GM23248 (cell line): Measurements from ENCODE around the gene STX16. TPM values are rescaled to one million over a fixed set of nuclear protein-coding genes. Genes with fewer than 3 reads are reported as not detected.

Source experiments
- DNase-seq: peaks from one replicate; pipeline ENCODE4 v3.0.0-alpha.2; 2015
- H2AFZ ChIP-seq: fragments of 200-600 bp; sonication (generic); 2 replicates; pipeline ENCODE4 v1.6.1; 2016; ENCODE audit warnings: antibody characterized with exemption
- H3F3A ChIP-seq: fragments of 200-600 bp; sonication (generic); 2 replicates; pipeline ENCODE4 v1.6.1; 2016; ENCODE audit warnings: mild to moderate bottlenecking, antibody characterized with exemption, mixed run types; ENCODE audit not compliant: insufficient read depth
- H3K27ac ChIP-seq: fragments of 200-600 bp; sonication (generic); 2 replicates; pipeline ENCODE4 v1.5.1; 2016; ENCODE audit warnings: mild to moderate bottlenecking
- H3K27me3 ChIP-seq: fragments of 200-600 bp; sonication (generic); replicated peaks from 2 replicates; pipeline ENCODE4 v1.6.1; 2016; ENCODE audit warnings: mild to moderate bottlenecking; ENCODE audit not compliant: insufficient read depth
- H3K36me3 ChIP-seq: fragments of 200-600 bp; sonication (generic); 2 replicates; pipeline ENCODE4 v1.6.1; 2016; ENCODE audit warnings: low read depth, mild to moderate bottlenecking
- H3K4me1 ChIP-seq: fragments of 200-600 bp; sonication (generic); 2 replicates; pipeline ENCODE4 v1.6.1; 2016; ENCODE audit warnings: mild to moderate bottlenecking; ENCODE audit not compliant: insufficient read depth
- H3K4me2 ChIP-seq: fragments of 200-600 bp; sonication (generic); one replicate; pipeline ENCODE4 v1.6.1; 2016; ENCODE audit warnings: mild to moderate bottlenecking; ENCODE audit not compliant: unreplicated experiment
- H3K4me3 ChIP-seq: fragments of 200-600 bp; sonication (generic); 2 replicates; pipeline ENCODE4 v1.5.1; 2016; ENCODE audit warnings: mild to moderate bottlenecking
- H3K79me2 ChIP-seq: fragments of 200-600 bp; sonication (generic); 2 replicates; pipeline ENCODE4 v1.6.1; 2016; ENCODE audit warnings: mild to moderate bottlenecking; ENCODE audit not compliant: insufficient read depth
- H3K9ac ChIP-seq: fragments of 200-600 bp; sonication (generic); 2 replicates; pipeline ENCODE4 v1.6.1; 2016; ENCODE audit warnings: mild to moderate bottlenecking
- H3K9me2 ChIP-seq: fragments of 200-600 bp; sonication (generic); 2 replicates; pipeline ENCODE4 v1.6.1; 2016; ENCODE audit warnings: mixed run types, mild to moderate bottlenecking, moderate library complexity; ENCODE audit not compliant: insufficient read depth
- H3K9me3 ChIP-seq: fragments of 200-600 bp; sonication (generic); one replicate; pipeline ENCODE4 v1.6.1; 2017; ENCODE audit warnings: low read depth
- H4K20me1 ChIP-seq: fragments of 200-600 bp; sonication (generic); 2 replicates; pipeline ENCODE4 v1.6.0; 2016; ENCODE audit not compliant: insufficient read depth
- EZH2 ChIP-seq: fragments of 200-600 bp; sonication (generic); IDR thresholded peaks from 2 replicates; pipeline ENCODE4 v1.6.1; 2018; ENCODE audit warnings: antibody characterized with exemption, mild to moderate bottlenecking; ENCODE audit not compliant: insufficient read depth, poor library complexity, severe bottlenecking
- EZH2phosphoT487 ChIP-seq: fragments of 200-600 bp; sonication (generic); IDR thresholded peaks from 2 replicates; pipeline ENCODE4 v1.6.1; 2018; ENCODE audit warnings: antibody characterized with exemption, moderate library complexity, mild to moderate bottlenecking, low read depth; ENCODE audit not compliant: insufficient read depth
- WGBS, 2 experiments: methylation state at CpG; one replicate each; pipeline ENCODE4 v1.1.6; 2015 to 2017; ENCODE audit warnings: low lambda C conversion rate in 2 of 2, low coverage in 1 of 2; ENCODE audit errors: missing lambda C conversion rate in 2 of 2; 5-methylcytosine and 5-hydroxymethylcytosine counted together
- in situ Hi-C: fragments of 300-500 bp; cut with MboI; formaldehyde crosslinking; loops from 2 replicates; pipeline ENCODE4 v1.15.0; 2020
- polyA plus RNA-seq: library from polyadenylated mRNA; unstranded; fragments of >200 nt; fragmentation: Nextera tagmentation; extraction: Ambion mirVana; gene quantifications from 2 replicates; pipeline ENCODE4 v1.2.1, GENCODE V29; 2016
- total RNA-seq: library from RNA; depleted of rRNA; stranded (reverse); fragments of >200 nt; shearing (Covaris generic); gene quantifications from 2 replicates; pipeline ENCODE4 v1.2.3, GENCODE V29; 2014

Gene STX16
- total and polyA plus RNA-seq, 2 experiments from 2014 or later = 17.6 to 36.9 TPM

- peak overlapping the region; percentile 25 for H3K27ac ChIP-seq
- DNase-seq = peak; percentile 72
- no peak for TF ChIP-seq EZH2
- TF ChIP-seq EZH2phosphoT487 = no peak
- H3K27me3 ChIP-seq = no peaks in the 10 kb centered on the region
- H3K79me2 ChIP-seq = peaks cover 47% of the 10 kb centered on the region
- H3K36me3 ChIP-seq = peaks cover 52% of the 10 kb centered on the region
- no peak overlapping the region for H3K4me2 ChIP-seq
- H3F3A ChIP-seq = peaks cover 17% of the 10 kb centered on the region
- H3K9me2 ChIP-seq = no peaks in the 10 kb centered on the region
- no peak overlapping the region for H3K9ac ChIP-seq
- H3K9me3 ChIP-seq = no peaks in the 10 kb centered on the region
- no peak overlapping the region for H3K4me3 ChIP-seq
- 57 to 63% methylated on average over 1 of the region's 1 CpG for WGBS, 2 experiments
- in situ Hi-C loops = no loop called here
- peaks cover 9% of the 10 kb centered on the region for H3K4me1 ChIP-seq
- H4K20me1 ChIP-seq = no peaks in the 10 kb centered on the region
- H2AFZ ChIP-seq = no peak overlapping the region
These were observed 19.0 kb downstream of the STX16 start for GRCh38 chr20:58670102-58670501.

GRCh38 chr20:58670659-58671058 is 19.6 kb downstream of the STX16 start:
- 59 to 66% methylated on average over 4 of the region's 4 CpGs for WGBS, 2 experiments
- Histone ChIP-seq H3K4me2 (no peak overlapping the region), H3K27ac (no peak overlapping the region), H3K27me3 (no peaks in the 10 kb centered on the region), H4K20me1 (no peaks in the 10 kb centered on the region), H3F3A (peaks cover 17% of the 10 kb centered on the region), H3K36me3 (peaks cover 55% of the 10 kb centered on the region), H3K9ac (no peak overlapping the region), H2AFZ (no peak overlapping the region), H3K4me1 (peaks cover 9% of the 10 kb centered on the region), H3K9me2 (no peaks in the 10 kb centered on the region), H3K4me3 (no peak overlapping the region), H3K9me3 (no peaks in the 10 kb centered on the region), H3K79me2 (peaks cover 41% of the 10 kb centered on the region)
- no peak for DNase-seq
- no peak for TF ChIP-seq EZH2
- TF ChIP-seq EZH2phosphoT487 = no peak
- in situ Hi-C loops = no loop called here

GRCh38 chr20:58673119-58673518 is 22.0 kb downstream of the STX16 start:
- H3K9me2 ChIP-seq = no peaks in the 10 kb centered on the region
- H3K9ac ChIP-seq = no peak overlapping the region
- no peak overlapping the region for H3K4me3 ChIP-seq
- no peak overlapping the region for H3K4me2 ChIP-seq
- peaks cover 18% of the 10 kb centered on the region for H3K79me2 ChIP-seq
- WGBS, 2 experiments = 90 to 92% methylated on average over 9 of the region's 9 CpGs
- H3F3A ChIP-seq = peaks cover 10% of the 10 kb centered on the region
- H3K9me3 ChIP-seq = no peaks in the 10 kb centered on the region
- no peak overlapping the region for H2AFZ ChIP-seq
- H3K4me1 ChIP-seq = peaks cover 9% of the 10 kb centered on the region
- TF ChIP-seq EZH2 (no peak), EZH2phosphoT487 (no peak)
- no peak for DNase-seq
- peaks cover 51% of the 10 kb centered on the region for H3K36me3 ChIP-seq
- in situ Hi-C loops = no loop called here
- H3K27ac ChIP-seq = no peak overlapping the region
- H4K20me1 ChIP-seq = no peaks in the 10 kb centered on the region
- H3K27me3 ChIP-seq = no peaks in the 10 kb centered on the region

- no peak for TF ChIP-seq EZH2phosphoT487
- TF ChIP-seq EZH2 = no peak
- in situ Hi-C loops = no loop called here
- no peak overlapping the region for H3K4me2 ChIP-seq
- peaks cover 16% of the 10 kb centered on the region; the same call in 1 of the 2 replicates for H3K79me2 ChIP-seq
- peaks cover 50% of the 10 kb centered on the region for H3K36me3 ChIP-seq
- no peak overlapping the region for H3K27ac ChIP-seq
- no peak overlapping the region for H2AFZ ChIP-seq
- no peaks in the 10 kb centered on the region; the same call in 1 of the 2 replicates for H3F3A ChIP-seq
- DNase-seq = no peak
- H4K20me1 ChIP-seq = no peaks in the 10 kb centered on the region
- whole genome bisulfite sequencing, 2 experiments = 87 to 88% methylated on average over 18 of the region's 18 CpGs
- H3K4me1 ChIP-seq = no peaks in the 10 kb centered on the region; the same call in 1 of the 2 replicates
- no peak overlapping the region for H3K9ac ChIP-seq
- H3K4me3 ChIP-seq = no peak overlapping the region
- no peaks in the 10 kb centered on the region for H3K9me2 ChIP-seq
- H3K9me3 ChIP-seq = no peaks in the 10 kb centered on the region
- H3K27me3 ChIP-seq = no peaks in the 10 kb centered on the region
These were observed 24.1 kb downstream of the STX16 start for GRCh38 chr20:58675146-58675584.

- H3K79me2 ChIP-seq = peaks cover 16% of the 10 kb centered on the region; the same call in 1 of the 2 replicates
- in situ Hi-C loops = no loop called here
These were observed 24.6 kb downstream of the STX16 start for GRCh38 chr20:58675641-58676040.

More at GRCh38 chr20:58675641-58676040, 24.6 kb downstream of the STX16 start:
- Histone ChIP-seq H3F3A (no peaks in the 10 kb centered on the region; the same call in 1 of the 2 replicates), H3K27me3 (no peaks in the 10 kb centered on the region), H3K9me2 (no peaks in the 10 kb centered on the region), H3K27ac (no peak overlapping the region), H3K36me3 (peaks cover 47% of the 10 kb centered on the region), H3K9me3 (no peaks in the 10 kb centered on the region), H3K4me2 (no peak overlapping the region), H4K20me1 (no peaks in the 10 kb centered on the region), H3K4me3 (no peak overlapping the region), H2AFZ (no peak overlapping the region), H3K9ac (no peak overlapping the region), H3K4me1 (no peaks in the 10 kb centered on the region)
- DNase-seq = no peak
- 91 to 92% methylated on average over 17 of the region's 17 CpGs for WGBS, 2 experiments
- TF ChIP-seq EZH2 (no peak), EZH2phosphoT487 (no peak)
